Measurements from ENCODE around the gene CLSTN3. TPM values are rescaled to one million over a fixed set of nuclear protein-coding genes. Genes with fewer than 3 reads are reported as not detected.

Gene CLSTN3
- total and polyA plus RNA-seq, 2 experiments from 2014 or later: 5.0 to 46.9 TPM

- no peak for TF ChIP-seq ZNF462 (CRISPR knock-in tag; IDR thresholded peaks at IDR 0.05)
Measured at GRCh38 chr12:7096979-7097378, 33.2 kb upstream of the CLSTN3 start (continued).

- no peaks in the 10 kb centered on the region for H3K36me3 ChIP-seq (ENCODE audit: insufficient read depth)
- H3K4me2 ChIP-seq: no peak overlapping the region
- no peak overlapping the region; the same call in 2 of the 3 replicates for H3K4me3 Mint-ChIP-seq
- no peaks in the 10 kb centered on the region for H3K9me3 Mint-ChIP-seq
- H3K4me1 Mint-ChIP-seq: peaks cover 16% of the 10 kb centered on the region; the same call in 2 of the 3 replicates
- no peaks in the 10 kb centered on the region for H3K79me2 ChIP-seq (replicated peaks; ENCODE audit: insufficient read depth)
- no peak overlapping the region for H2AFZ ChIP-seq
- H3F3A ChIP-seq (replicated peaks; ENCODE audit: low read depth): no peaks in the 10 kb centered on the region
- no peak overlapping the region for H3K27ac Mint-ChIP-seq
- no peaks in the 10 kb centered on the region for H3K9me2 ChIP-seq (ENCODE audit: insufficient read depth)
- H4K20me1 ChIP-seq (replicated peaks; ENCODE audit: insufficient read depth): no peaks in the 10 kb centered on the region; the same call in 1 of the 2 replicates
- DNase-seq (ENCODE audit: low spot score) (no peak), ATAC-seq (no peak)
- H3K36me3 Mint-ChIP-seq (ENCODE audit: low read depth): peaks cover 16% of the 10 kb centered on the region
- no peak overlapping the region for H3K4me3 ChIP-seq
- TF ChIP-seq CTCF (conservative IDR thresholded peaks at IDR 0.05; ENCODE audit: low read depth in 2 of 2) (no peak), REST (IDR thresholded peaks at IDR 0.05; ENCODE audit: unreplicated experiment) (no peak), NANOG (IDR thresholded peaks at IDR 0.05; ENCODE audit: borderline replicate concordance) (no peak), CREB1 (CRISPR knock-in tag; IDR thresholded peaks at IDR 0.05; ENCODE audit: low read depth) (no peak)
- H3K27me3 Mint-ChIP-seq (ENCODE audit: insufficient read depth, low read depth, poor library complexity): peaks cover 12% of the 10 kb centered on the region
- peaks cover 7% of the 10 kb centered on the region for H3K4me1 ChIP-seq (ENCODE audit: insufficient read depth)
- no peak overlapping the region for H3K27ac ChIP-seq (ENCODE audit: low read depth)
- H3K27me3 ChIP-seq (ENCODE audit: insufficient read depth): no peaks in the 10 kb centered on the region
Measured at GRCh38 chr12:7099290-7099996, 30.7 kb upstream of the CLSTN3 start.
